Measurements from ENCODE around the gene PIEZO2. TPM values are rescaled to one million over a fixed set of nuclear protein-coding genes. Genes with fewer than 3 reads are reported as not detected.

The PIEZO2 gene
- total and polyA plus RNA-seq, 11 donors, result 0.04 to 4.9 (median 0.20) TPM; not detected in 2

GRCh38 chr18:11167778-11168177 lies 18.4 kb upstream of the PIEZO2 start:
- H3K27ac ChIP-seq, result no peak overlapping the region
- no peaks in the 10 kb centered on the region for H3K4me1 ChIP-seq
- peaks cover 0 to 8% (median 0%) of the 10 kb centered on the region in 9 donors for H3K27me3 ChIP-seq
- no peak overlapping the region for H3K4me3 ChIP-seq
- TF ChIP-seq POLR2A (IDR thresholded peaks at IDR 0.05) (no peak), CTCF (IDR thresholded peaks at IDR 0.05) (no peak)
- DNase-seq (no peak), ATAC-seq (no peak)
- intact Hi-C loops (cut with DNase I), result loop anchor here in 1 of 10 donors (10.0 kb wide), 1 partner anchor 217 kb away; no protein-coding TSS in a partner anchor
- 82 to 87% (median 86%) methylated on average over 1 of the region's 1 CpG for WGBS, 4 donors
- H3K9me3 ChIP-seq, result peaks cover 0 to 12% (median 0%) of the 10 kb centered on the region in 12 donors
- no peaks in the 10 kb centered on the region for H3K36me3 ChIP-seq

GRCh38 chr18:11165952-11166351 lies 16.6 kb upstream of the PIEZO2 start:
- H3K36me3 ChIP-seq, result no peaks in the 10 kb centered on the region
- DNase-seq (no peak), ATAC-seq (no peak)
- H3K27ac ChIP-seq, result no peak overlapping the region
- H3K4me1 ChIP-seq, result no peaks in the 10 kb centered on the region
- peaks cover 0 to 12% (median 0%) of the 10 kb centered on the region in 12 donors for H3K9me3 ChIP-seq
- 93 to 94% (median 94%) methylated on average over 7 of the region's 7 CpGs for WGBS, 4 donors
- H3K27me3 ChIP-seq, result peaks cover 0 to 12% (median 0%) of the 10 kb centered on the region in 9 donors
- TF ChIP-seq CTCF (IDR thresholded peaks at IDR 0.05) (no peak), POLR2A (IDR thresholded peaks at IDR 0.05) (no peak)
- intact Hi-C loops (cut with DNase I), result loop anchor here in 1 of 10 donors (10.0 kb wide), 1 partner anchor 219 kb away; no protein-coding TSS in a partner anchor
- H3K4me3 ChIP-seq, result no peak overlapping the region

GRCh38 chr18:11165138-11165537 lies 15.8 kb upstream of the PIEZO2 start:
- intact Hi-C loops (cut with DNase I), result loop anchor here in 1 of 10 donors (10.0 kb wide), 1 partner anchor 220 kb away; no protein-coding TSS in a partner anchor
- Histone ChIP-seq H3K9me3 (peaks cover 0 to 12% (median 0%) of the 10 kb centered on the region in 12 donors), H3K27me3 (peaks cover 0 to 15% (median 0%) of the 10 kb centered on the region in 9 donors), H3K4me3 (no peak overlapping the region), H3K27ac (no peak overlapping the region), H3K36me3 (no peaks in the 10 kb centered on the region), H3K4me1 (no peaks in the 10 kb centered on the region)
- ATAC-seq (no peak), DNase-seq (no peak)
- no peak for TF ChIP-seq CTCF (IDR thresholded peaks at IDR 0.05)
- no peak for TF ChIP-seq POLR2A (IDR thresholded peaks at IDR 0.05)
- 88 to 93% (median 92%) methylated on average over 3 of the region's 3 CpGs for WGBS, 4 donors

GRCh38 chr18:11163665-11164064 lies 14.3 kb upstream of the PIEZO2 start:
- TF ChIP-seq CTCF (IDR thresholded peaks at IDR 0.05) (peak; percentile 16 to 61 (median 40)), POLR2A (IDR thresholded peaks at IDR 0.05) (no peak)
- no peak overlapping the region for H3K4me3 ChIP-seq
- no peaks in the 10 kb centered on the region for H3K36me3 ChIP-seq
- peaks cover 0 to 24% (median 2%) of the 10 kb centered on the region in 9 donors for H3K27me3 ChIP-seq
- peak in 2 of 4 donors; percentile 63 to 67 for ATAC-seq
- WGBS, 4 donors, result 13 to 22% (median 15%) methylated on average over 18 of the region's 18 CpGs
- DNase-seq, result peak in 1 of 5 donors; percentile 69
- peaks cover 0 to 4% (median 0%) of the 10 kb centered on the region in 12 donors for H3K9me3 ChIP-seq
- intact Hi-C loops (cut with DNase I), result loop anchor here in 1 of 10 donors (10.0 kb wide), 1 partner anchor 221 kb away; no protein-coding TSS in a partner anchor
- H3K4me1 ChIP-seq, result no peaks in the 10 kb centered on the region
- no peak overlapping the region for H3K27ac ChIP-seq

Data from heart left ventricle (tissue), 16 donors.